Body of pancreas (tissue), 4 donors: ENCODE measurements around the gene CCDC148.

Experiments used
- POLR2A ChIP-seq, 3 donors: fragments of 450-650 bp; IDR thresholded peaks; one replicate each; pipeline ENCODE4 v1.6.1; 2016; ENCODE audit warnings: antibody characterized with exemption in 3 of 3, mild to moderate bottlenecking in 2 of 3
- TF ChIP-seq, protein P1 (sequence below), 7 experiments: fragments of 450-650 bp in 4 of 7; fragments of 200-600 bp in 3 of 7; sonication (generic) in 3 of 7; IDR thresholded peaks; one replicate each; pipeline ENCODE4 v1.5.1; 2016 to 2019; ENCODE audit warnings: antibody characterized with exemption in 7 of 7

DNA sequence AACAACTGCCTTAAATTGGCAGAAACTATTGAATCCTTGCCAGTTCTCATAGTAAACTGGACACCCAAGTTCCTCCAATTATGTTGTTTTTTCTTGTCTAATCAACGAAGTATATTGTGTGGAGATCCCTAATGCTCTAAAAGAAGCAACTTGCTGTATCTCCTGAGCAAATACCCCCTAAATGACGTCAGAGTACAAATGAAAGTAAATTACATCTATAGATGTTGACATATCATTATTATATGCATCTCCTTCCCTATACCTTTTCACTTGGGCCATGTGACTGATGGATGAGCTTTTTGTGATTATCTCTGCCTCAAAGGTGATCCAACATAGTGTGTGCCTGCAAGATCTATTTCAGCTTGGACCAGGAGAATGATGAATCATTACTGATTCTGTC, 159.4 kb downstream of the CCDC148 start:
- TF ChIP-seq, protein P1, sequence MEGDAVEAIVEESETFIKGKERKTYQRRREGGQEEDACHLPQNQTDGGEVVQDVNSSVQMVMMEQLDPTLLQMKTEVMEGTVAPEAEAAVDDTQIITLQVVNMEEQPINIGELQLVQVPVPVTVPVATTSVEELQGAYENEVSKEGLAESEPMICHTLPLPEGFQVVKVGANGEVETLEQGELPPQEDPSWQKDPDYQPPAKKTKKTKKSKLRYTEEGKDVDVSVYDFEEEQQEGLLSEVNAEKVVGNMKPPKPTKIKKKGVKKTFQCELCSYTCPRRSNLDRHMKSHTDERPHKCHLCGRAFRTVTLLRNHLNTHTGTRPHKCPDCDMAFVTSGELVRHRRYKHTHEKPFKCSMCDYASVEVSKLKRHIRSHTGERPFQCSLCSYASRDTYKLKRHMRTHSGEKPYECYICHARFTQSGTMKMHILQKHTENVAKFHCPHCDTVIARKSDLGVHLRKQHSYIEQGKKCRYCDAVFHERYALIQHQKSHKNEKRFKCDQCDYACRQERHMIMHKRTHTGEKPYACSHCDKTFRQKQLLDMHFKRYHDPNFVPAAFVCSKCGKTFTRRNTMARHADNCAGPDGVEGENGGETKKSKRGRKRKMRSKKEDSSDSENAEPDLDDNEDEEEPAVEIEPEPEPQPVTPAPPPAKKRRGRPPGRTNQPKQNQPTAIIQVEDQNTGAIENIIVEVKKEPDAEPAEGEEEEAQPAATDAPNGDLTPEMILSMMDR (IDR thresholded peaks at IDR 0.05), result no peak
- TF ChIP-seq POLR2A (IDR thresholded peaks at IDR 0.05), result no peak
